Hindlimb muscle (tissue), 1 donor: Measurements from ENCODE around the gene FKBP5. TPM values are rescaled to one million over a fixed set of nuclear protein-coding genes. Genes with fewer than 3 reads are reported as not detected.
"Not testable (repeated sequence)": the region's sequence is repeated elsewhere in the genome, so short reads cannot be mapped to it uniquely, and the experiment has no call there.

ENCODE experiments used
- DNase-seq: peaks from one replicate; pipeline ENCODE4 v3.0.0-alpha.2; 2013
- polyA plus RNA-seq: library from polyadenylated mRNA; unstranded; fragments of 120-200 nt; gene quantifications from one replicate; pipeline ENCODE4 v1.2.1, GENCODE V29; 2013; ENCODE audit not compliant: insufficient read length

Gene FKBP5
- polyA plus RNA-seq, 1 donor = 14.5 TPM

DNA sequence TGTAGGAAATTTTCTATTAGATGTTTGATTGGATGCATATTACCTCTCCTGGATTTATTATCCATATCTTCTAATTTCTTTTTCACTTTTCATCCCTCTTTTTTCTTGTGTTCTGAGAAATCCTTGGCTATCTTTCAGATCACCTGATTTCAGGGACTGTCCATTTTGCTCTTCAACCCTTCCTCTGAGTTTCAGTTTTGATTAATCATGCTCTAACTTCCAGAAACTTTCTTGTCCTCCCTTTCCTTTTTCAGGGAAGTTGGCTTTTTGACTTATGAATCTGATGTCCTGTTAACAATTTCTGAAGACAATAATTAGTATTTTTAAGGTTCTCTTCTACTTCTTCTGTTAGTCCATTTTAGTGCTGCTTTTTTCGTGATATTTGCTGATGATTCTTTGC lies 79.1 kb downstream of the FKBP5 start:
- no peak for DNase-seq

DNA sequence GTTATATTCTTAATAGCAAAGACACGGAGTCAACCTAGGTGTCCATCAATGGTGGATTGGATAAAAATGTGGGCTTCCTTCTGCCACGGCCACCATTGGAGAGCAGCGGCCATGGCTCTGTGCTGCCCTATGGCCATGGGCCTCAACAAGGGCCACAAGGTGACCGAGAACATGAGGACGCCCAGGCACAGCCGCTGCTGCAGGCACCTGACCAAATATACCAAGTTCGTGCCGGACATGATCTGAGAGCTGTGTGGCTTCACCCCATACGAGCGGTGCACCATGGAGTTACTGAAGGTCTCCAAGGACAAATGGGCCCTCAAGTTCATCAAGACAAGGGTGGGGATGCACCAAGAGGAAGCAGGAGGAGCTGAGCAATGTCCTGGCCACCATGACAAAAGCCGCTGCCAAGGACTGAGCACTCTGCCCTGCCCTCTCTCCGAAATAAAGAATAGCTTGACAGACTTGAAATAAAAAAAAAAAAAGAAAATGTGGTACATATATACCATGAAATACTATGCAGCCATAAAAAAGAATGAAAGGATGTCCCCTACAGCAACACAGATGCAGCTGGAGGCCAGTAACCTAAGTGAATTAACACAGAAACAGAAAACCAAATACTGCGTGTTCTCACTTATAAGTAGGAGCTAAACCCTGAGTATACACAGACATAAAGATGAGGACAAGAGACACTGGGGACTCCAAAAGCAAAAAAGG lies 81.0 kb downstream of the FKBP5 start:
- DNase-seq = no peak

DNA sequence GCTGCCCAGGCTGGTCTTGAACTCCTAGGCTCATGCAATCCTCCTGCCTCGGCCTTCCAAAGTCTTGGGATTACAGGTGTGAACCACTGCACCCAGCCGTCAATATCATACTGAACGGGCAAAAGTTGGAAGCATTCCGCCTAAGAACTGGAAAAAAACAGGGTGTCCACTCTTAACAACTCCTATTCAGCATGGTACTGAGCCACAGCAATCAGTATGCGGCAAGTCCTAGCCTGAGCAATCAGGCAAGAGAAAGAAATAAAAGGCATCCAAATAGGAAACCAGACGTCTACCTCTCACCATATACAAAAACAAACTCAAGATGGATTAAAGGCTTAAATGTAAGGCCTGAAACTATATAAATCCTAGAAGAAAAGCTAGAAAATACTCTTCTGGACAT lies 83.1 kb downstream of the FKBP5 start:
- DNase-seq = no peak

DNA sequence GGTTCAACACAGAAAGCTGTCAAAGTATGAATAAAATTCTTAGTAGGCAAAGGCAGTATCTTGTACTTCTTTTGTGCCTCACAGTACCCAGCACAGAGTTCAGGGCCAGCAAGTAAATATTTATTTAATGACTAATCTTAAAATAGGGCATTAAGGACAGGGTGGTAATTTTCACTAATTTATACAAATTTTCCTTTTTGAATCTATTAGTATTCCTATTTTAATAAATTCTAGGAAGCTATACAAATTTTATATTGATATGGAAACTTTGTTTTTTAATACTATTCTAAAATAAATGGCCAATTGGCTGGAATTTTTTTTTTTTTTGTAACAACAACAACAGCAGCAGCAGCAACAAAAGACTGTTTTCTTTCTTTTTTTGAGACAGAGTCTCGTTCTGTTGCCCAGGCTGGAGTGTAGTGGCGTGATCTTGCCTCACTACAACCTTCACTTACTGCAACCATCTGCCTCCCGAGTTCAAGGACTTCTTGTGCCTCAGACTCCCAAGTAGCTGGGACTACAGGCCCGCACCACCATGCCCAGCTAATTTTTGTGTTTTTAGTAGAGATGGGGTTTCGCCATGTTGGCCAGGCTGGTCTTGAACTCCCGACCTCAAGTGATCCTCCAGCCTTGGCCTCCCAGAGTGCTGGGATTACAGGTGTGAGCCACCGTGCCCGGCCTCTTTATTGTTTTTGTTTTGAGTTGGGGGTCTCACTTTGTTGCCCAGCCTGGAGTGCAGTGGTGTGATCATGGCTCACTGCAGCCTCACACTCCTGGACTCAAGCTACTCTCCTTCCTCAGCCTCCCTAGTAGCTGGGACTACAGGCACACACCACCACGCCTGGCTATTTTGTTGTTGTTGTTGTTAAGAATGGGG lies 85.2 kb downstream of the FKBP5 start:
- DNase-seq = no peak

DNA sequence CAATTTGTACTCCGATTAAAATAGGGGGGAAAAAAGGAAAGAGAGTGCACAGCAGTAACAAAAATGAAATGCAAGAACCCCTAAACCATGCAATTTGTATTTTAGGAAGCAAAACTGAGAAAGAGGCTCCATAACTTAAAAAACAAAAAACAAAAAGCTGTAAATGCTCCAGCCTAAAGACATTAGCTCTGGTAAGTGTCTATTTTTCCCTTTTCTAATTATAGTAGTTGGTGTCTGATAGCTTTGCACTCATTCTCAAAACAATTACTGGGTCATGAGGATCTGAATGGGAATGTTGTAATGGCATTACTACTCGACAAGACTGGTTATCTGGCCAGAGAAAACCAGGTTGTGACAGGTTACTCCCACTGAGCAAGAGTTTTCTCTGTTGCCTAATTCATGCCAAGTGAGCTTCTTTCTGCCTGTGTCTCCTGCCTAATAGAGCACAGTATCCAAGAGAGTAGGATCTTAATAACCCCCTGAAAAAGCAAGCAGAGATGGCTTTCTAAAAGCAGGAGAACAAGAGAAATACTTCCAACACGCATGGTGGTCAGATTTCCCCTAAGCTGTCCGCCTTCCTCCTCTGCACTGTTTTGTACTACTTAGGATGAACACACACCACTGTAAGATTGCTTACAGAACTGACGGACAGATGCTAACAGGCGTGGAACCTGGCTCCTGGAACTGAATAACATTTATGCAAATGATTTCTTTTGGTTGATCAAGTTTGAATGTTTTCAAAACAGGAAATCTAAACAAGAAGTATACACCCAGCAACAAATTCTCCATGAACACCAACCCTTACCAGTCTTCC lies 86.4 kb downstream of the FKBP5 start:
- DNase-seq = no peak

DNA sequence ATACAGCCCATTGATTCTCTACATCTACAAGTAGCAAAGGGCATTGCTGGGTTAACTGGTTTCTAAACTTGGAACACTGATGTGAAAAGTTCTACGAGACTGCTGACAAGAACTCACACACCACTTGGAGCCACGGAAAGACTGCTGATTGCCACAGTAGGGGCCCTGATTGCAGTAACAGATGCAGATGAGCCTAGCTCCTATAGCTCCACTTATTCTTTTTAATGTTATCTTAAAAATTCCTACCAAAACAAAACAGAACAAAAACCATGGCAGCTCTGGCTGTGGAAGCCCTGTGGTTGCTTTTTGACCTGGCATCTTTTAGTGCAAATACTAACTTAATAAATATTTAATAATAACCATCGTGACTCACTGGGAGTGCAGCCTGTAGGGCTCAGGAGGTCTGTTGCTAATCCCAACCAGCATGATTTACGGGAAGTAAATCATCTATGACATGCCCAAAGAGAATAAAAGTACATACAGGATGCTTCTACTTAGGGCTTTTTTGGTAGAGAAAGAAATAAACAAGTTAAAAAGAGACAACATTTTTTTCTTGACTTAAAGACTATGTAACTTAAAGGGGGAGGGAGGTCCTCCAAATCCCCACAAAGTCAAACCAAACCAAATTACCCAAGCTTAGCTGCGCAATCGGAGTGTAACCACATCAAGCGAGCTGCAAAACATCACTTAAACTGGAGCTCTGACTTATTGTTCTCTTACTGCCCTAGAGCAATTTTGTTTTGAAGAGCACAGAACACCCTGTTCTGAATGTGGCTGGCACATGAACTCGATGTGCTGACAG lies 87.2 kb downstream of the FKBP5 start:
- no peak for DNase-seq

DNA sequence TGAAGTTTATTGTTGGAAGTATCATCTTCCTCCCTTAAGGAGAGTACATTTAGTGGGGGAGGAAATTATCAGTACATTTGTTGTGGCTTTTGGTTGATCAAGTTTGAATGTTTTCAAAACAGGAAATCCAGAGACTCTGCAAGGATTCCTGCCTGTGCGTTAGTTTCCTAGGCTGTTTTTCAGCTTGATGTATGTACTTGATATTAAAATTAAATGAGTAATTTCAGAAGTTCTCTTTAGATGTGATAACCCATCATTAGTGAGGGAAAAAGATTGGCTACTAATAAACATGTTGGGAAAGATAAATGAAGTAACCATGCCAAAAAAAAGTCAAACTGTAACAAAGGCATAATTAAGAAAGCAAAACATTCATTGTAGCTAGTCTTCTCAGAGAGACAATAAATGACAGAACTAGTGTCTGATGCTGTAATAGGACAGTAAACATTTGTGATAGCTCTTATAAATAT lies 88.0 kb downstream of the FKBP5 start:
- DNase-seq = no peak

DNA sequence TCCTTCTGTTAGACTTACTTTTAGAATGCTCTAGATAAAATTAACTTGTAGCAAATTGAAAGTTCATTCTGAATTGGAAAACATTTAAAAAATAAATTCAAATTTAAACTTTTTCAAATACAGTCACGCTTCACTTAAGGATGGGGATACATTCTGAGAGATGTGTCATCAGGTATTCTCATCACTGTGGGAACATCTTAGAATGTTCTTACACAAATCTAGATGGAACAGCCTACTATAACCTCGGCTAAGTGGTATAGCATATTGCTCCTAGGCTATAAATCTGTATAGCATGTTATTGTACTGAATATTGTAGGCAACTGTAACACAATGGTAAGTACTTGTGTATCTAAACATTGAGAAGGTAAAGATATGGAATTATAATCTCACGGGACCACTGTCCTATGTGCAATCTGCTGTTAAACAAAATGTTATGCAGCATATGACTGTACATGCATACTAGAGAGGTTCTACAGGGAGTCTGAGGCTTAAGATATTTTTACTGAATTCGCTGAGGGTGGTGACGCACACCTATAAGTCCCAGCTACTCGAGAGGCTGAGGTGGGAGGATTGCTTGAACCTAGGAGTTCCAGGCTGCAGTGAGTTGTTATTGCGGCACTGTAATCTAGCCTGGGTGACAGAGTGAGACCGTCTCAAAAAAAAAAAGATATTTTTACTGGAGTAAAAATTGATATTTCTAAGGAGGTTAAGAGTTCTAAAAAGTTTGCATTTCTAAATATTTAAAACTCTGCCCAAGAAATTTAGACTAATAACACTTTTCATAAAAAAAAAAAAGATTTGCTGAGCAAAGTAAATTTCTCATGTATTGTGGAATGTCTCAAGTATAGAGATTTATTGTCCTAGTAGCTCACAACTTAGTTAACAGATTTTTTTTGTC lies 88.7 kb downstream of the FKBP5 start:
- no peak for DNase-seq

DNA sequence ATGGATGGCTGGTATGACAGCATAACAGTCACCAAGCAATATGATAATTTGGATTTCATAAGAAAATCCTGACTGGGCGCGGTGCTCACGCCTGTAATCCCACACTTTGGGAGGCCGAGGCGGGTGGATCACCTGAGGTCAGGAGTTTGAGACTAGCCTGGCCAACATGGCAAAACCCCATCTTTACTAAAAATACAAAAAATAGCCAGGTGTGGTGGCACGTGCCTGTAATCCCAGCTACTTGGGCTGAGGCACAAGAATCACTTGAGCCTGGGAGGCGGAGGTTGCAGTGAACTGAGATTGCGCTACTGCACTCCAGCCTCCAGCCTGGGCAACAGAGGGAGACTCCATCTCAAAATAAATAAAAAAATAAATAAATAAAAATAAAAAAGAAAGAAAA lies 90.1 kb downstream of the FKBP5 start:
- DNase-seq = not testable (repeated sequence)

DNA sequence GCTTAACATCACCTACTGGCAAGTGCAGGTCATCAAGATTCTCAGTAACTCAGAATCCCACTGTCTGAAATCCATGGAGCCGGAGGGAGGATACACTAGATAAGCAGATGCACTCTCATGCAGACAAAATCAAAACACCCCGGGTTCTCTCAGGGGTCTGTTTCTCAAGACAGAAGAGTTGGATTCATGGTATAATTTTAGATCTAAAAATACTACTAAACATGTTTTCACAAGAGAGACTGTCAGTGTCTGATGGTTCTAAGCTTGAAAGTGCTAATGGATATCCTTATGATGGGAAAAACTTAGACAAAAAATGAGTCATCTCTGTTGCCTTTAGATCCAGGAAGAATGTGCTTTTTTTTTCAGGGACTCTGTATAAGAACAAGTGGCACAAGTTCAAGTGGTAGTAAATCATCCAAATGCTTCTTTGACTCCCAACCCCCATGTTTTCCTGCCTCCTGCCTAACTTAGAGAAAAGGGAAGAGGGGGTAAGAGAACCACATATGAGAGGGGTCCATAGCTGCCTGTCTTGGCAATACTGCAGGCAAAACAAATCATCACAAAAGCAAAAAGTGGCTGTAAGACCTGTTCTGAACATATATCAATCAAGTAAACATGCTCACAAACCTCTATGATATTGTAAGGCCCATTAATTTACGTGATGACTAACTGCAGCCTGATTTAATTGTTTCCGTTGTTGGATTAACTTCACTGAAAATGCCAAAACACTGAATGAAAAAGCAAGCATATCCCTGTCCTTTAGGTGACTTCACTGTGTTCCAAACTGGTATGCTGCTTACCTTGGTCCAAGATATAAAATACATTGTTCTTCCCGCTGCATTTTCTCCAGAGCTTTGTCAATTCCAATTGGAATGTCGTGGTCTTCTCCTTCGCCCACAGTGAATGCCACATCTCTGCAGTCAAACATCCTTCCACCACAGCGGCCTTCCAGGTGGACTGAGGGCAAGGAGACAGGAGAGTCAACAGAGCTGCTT lies 92.0 kb downstream of the FKBP5 start:
- no peak for DNase-seq

DNA sequence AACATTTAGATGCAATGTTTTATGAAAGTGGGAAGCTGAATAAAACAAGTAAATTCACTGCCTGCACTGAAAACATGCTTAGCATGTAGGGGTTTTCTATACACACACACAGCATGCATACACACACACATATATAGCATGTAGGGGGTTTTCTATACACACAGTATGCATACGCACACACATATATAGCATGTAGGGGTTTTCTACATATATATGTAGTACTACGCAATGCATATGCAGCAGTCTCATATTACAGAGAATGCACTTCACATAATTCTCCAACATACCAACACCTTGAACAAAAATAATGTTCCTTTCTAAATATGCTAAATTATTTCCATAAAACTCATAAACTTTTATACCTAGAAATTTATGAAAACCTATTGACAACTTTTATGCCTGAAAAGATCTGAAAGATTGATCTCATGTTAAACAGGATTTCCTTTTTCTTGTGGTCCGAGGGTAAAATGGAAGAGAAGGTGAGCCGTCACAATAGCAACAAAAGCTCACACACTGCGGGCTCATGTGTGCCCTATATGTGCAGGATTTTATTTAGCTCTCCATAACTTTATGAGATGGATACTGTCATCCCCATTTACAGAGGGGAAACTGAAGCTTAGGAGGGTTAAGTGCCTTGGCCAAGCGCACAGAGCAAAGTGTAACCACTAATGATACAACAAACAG lies 94.1 kb downstream of the FKBP5 start:
- no peak for DNase-seq

DNA sequence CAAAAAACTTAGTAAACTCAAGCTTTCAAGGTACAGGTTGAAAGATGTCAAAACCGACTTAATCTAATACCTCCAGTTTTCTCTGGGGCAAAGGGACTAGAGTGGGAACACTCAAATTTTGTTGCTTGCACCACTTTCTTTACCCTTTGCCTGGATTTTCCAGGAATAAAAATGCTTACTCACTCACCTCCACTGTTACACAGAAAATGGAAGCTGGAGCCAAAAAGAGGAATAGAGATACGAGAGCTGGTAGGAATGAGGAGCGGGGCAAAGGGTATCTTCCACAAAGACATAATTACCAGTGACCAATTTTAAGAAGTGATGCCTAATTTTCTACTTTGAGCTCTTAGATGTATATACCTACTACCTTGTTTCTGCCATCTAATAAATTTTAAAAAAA lies 96.5 kb downstream of the FKBP5 start:
- DNase-seq = no peak

DNA sequence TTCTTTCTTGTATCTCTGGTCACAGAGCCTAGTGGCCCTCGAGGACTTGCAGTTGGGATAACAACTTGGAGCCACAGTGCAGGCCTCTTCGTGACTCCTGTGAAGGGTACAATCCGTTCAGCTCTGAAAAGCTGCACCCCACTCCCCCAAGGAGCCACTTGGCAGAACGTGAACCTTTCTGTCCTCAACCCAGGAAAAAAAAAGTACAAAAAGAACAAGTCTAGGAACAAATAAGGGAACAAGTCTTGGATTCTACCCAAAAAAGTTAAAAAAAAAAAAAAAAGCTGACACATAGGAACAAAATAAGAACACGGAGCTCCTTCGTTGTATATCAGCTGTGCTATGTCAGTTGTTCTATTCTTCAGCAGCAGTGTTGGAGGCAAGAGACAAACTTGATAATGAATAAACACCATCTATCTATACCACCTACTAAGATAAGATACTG lies 98.1 kb downstream of the FKBP5 start:
- DNase-seq = peak; percentile 43

DNA sequence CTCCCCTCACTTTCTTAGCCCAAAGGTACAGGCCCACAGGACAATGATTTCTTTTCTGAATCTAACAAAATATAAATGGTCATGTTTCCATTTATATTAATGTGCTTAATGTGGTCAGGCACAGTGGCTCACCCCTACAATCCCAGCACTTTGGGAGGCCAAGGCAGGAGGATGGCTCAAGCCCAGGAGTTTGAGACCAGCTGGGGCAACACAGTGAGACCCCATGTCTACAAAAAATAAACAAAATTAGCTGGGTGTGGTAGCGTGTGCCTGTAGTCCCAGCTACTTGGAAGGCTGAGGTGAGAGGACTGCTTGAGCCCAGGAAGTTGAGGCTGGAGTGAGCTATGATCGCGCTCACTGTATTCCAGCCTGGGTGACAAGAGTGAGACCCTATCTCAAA lies 98.8 kb downstream of the FKBP5 start:
- DNase-seq = no peak

DNA sequence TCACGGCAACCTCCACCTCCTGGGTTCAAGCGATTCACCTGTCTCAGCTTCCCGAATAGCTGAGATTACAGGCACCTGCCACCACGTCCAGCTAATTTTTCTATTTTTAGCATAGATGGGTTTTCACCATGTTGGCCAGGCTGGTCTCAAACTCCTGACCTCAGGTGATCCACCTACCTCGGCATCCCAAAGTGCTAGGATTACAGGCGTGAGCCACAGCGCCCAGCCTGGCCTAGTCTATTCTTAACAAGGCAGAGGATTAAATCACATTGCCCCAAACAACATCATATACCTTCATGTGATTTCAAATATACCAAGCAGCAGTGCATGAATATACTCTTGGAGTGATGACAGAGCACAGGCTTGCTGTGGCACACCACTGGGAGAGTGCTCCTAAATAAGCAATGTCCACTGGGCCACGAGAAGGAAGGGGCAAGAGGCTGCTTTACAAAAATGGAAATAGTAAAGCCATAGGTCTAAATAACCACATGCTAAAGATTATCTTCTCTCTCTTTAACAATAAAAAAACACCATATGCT lies 99.4 kb downstream of the FKBP5 start:
- DNase-seq = no peak

DNA sequence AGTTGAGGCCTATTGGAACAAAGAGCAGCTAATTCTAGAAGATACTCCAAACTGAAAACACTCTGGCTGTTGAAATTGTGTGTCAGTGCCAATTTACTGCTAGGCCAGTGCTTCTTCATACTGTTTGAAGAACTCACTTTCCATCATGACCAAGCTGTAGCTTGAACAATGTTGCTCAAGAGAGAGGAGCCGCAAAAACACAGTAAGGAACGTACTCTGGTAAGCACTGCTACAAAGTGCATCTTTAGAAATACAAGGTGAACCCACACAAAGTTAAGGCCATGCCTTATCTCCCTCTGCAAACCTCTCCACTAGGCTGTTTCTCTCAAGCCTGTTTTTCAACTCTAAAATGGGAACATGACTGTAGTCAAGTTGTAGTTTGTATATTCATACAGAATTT lies 101.5 kb downstream of the FKBP5 start:
- DNase-seq = no peak

DNA sequence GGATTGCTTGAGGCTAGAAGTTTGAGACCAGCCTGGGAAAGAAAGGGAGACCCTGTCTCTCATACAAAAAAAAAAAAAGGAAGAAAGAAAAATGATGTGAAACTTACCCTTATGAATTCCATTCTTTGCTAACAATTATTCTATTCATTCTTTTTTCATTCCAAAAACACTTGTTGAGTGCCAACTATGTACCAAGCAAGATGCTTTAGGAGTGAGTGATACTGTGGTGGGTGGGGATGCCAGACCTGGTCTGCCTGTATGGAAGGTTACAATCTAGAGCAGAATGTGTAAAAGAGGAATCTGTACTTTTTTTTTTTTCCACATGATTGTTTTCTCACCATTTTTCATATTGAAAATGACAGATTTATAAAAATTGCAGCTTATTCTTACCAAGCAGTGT lies 102.2 kb downstream of the FKBP5 start:
- DNase-seq = no peak

DNA sequence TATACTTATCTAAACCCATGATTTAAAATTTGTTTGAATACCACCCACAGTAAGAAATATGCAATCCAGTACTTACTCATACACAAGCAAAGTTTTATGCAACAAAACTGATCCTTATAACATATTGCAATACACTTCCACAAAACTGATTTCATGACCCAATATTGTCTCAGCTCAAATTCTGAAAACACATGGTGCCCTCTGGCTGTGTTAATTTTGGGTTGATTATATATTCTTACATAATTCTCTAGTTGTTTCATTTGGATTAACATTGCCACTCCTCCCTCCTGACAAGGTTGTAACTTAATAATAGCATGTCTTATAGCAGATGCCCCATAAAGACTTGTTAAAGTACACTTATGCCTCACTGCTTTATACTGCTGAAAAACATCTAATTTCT lies 103.1 kb downstream of the FKBP5 start:
- DNase-seq = no peak
